Measurements from ENCODE around the gene IL1F10.

DNA sequence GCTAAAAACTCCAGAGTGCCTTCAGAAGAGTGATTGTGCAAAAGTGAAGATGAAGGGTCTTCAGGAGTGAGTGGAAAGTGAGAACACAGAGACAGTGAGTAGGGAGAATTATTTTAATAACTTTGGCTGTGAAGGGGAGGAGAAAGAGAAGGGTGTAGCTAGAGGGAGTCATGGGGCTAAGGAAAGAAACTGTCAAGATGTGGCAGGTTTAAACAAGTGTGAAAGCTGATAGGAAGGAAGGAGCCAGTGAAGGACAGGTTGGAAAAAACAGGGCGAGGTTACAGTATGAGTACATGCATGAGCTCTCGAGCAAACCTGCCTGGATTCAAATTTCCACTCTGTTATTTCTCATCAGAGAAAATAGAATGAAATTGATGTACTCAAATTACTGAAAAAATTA lies 17.8 kb downstream of the IL1F10 start:
- TF ChIP-seq, protein P1, sequence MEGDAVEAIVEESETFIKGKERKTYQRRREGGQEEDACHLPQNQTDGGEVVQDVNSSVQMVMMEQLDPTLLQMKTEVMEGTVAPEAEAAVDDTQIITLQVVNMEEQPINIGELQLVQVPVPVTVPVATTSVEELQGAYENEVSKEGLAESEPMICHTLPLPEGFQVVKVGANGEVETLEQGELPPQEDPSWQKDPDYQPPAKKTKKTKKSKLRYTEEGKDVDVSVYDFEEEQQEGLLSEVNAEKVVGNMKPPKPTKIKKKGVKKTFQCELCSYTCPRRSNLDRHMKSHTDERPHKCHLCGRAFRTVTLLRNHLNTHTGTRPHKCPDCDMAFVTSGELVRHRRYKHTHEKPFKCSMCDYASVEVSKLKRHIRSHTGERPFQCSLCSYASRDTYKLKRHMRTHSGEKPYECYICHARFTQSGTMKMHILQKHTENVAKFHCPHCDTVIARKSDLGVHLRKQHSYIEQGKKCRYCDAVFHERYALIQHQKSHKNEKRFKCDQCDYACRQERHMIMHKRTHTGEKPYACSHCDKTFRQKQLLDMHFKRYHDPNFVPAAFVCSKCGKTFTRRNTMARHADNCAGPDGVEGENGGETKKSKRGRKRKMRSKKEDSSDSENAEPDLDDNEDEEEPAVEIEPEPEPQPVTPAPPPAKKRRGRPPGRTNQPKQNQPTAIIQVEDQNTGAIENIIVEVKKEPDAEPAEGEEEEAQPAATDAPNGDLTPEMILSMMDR (conservative IDR thresholded peaks at IDR 0.05; ENCODE audit: low read depth, low read length) = no peak
- no peak for TF ChIP-seq EZH2 (IDR thresholded peaks at IDR 0.05; ENCODE audit: borderline replicate concordance, low read depth, low read length, poor library complexity, severe bottlenecking)

Data from A673 (cell line).